PC-9 (cell line): ENCODE results near the gene DMC1.

Experiments
- CTCF ChIP-seq: fragments of 200-600 bp; sonication (generic); conservative IDR thresholded peaks from 2 replicates; pipeline ENCODE4 v1.6.1; 2017; ENCODE audit warnings: mixed run types, antibody characterized with exemption, mild to moderate bottlenecking, moderate library complexity
- EZH2 ChIP-seq: fragments of 200-600 bp; sonication (generic); IDR thresholded peaks from 2 replicates; pipeline ENCODE4 v1.8.0; 2017; ENCODE audit warnings: antibody characterized with exemption, low read depth

GRCh38 chr22:38489142-38489541 is 80.8 kb downstream of the DMC1 start:
- TF ChIP-seq EZH2 (no peak), CTCF (no peak)
